ENCODE measurements around the gene NOL6. TPM values are rescaled to one million over a fixed set of nuclear protein-coding genes. Genes with fewer than 3 reads are reported as not detected.

Gene NOL6
- total RNA-seq, 1 experiment from 2014 or later: 64.4 TPM

- Histone ChIP-seq H3K23me2 (ENCODE audit: insufficient read length, low read depth, low read length, poor library complexity, severe bottlenecking) (no peaks in the 10 kb centered on the region), H3K23ac (ENCODE audit: insufficient read length, low read depth, low read length) (no peak overlapping the region), H3K18ac (ENCODE audit: insufficient read length, low read depth, low read length) (no peak overlapping the region), H3T11ph (ENCODE audit: low read length) (no peak overlapping the region), H3K14ac (ENCODE audit: insufficient read depth, low read length) (no peak overlapping the region), H2AK5ac (ENCODE audit: insufficient read length, low read length) (no peak overlapping the region), H3K79me2 (ENCODE audit: insufficient read depth, low read length) (no peaks in the 10 kb centered on the region), H3K79me1 (ENCODE audit: insufficient read depth, low read depth, low read length, poor library complexity, severe bottlenecking) (no peaks in the 10 kb centered on the region), H3K27me3 (ENCODE audit: insufficient read depth, low read length) (no peaks in the 10 kb centered on the region), H2BK20ac (ENCODE audit: low read depth, low read length, poor library complexity, severe bottlenecking) (no peak overlapping the region), H2BK12ac (ENCODE audit: insufficient read length, low read depth, low read length) (no peak overlapping the region), H4K91ac (ENCODE audit: insufficient read length, low read depth, low read length) (no peak overlapping the region), H4K20me1 (ENCODE audit: control insufficient read depth, insufficient read depth, insufficient read length) (no peaks in the 10 kb centered on the region), H3K4me1 (ENCODE audit: insufficient read depth, low read length) (no peaks in the 10 kb centered on the region), H3K9me3 (ENCODE audit: control insufficient read depth, low read depth, low read length) (no peaks in the 10 kb centered on the region), H4K8ac (replicated peaks; ENCODE audit: insufficient read length, low read depth, low read length) (no peak overlapping the region), H2BK5ac (ENCODE audit: insufficient read length, low read length) (no peak overlapping the region), H2BK15ac (ENCODE audit: low read depth, low read length) (no peak overlapping the region), H3K4ac (ENCODE audit: low read depth, low read length) (no peak overlapping the region), H3K4me2 (ENCODE audit: insufficient read depth, insufficient read length, low read length) (no peak overlapping the region), H4K5ac (ENCODE audit: insufficient read length, low read depth, low read length) (no peak overlapping the region), H3K27ac (ENCODE audit: insufficient read length, low read depth, low read length) (no peak overlapping the region), H2AFZ (ENCODE audit: low read length) (no peak overlapping the region), H3K56ac (ENCODE audit: insufficient read length, low read depth, low read length) (no peak overlapping the region), H3K9ac (ENCODE audit: extremely low read depth, insufficient read length, low read length) (no peak overlapping the region), H2BK120ac (ENCODE audit: low read depth, low read length, poor library complexity, severe bottlenecking) (no peak overlapping the region)
- Mint-ChIP-seq H3K9me3 (no peaks in the 10 kb centered on the region), H3K36me3 (ENCODE audit: insufficient read depth in 1 of 3, low read depth in 3 of 3) (no peaks in the 10 kb centered on the region), H3K4me3 (no peak overlapping the region), H3K4me1 (peaks cover 11 to 16% of the 10 kb centered on the region in 2 experiments), H3K27ac (no peak overlapping the region; a peak in 1 of 7 replicates), H3K27me3 (ENCODE audit: low read depth) (peaks cover 8% of the 10 kb centered on the region)
- WGBS (ENCODE audit: extremely low coverage, insufficient read length, low lambda C conversion rate): no CpG with 5 or more reads among the region's 1 CpG
- no peak for TF ChIP-seq CTCF (conservative IDR thresholded peaks at IDR 0.05)
- DNase-seq: no peak
Observed at GRCh38 chr9:33437898-33438297, 35.8 kb downstream of the NOL6 start.

Measured in H9 (cell line).